Measurements from ENCODE around the gene ACSM4.
"Not testable (repeated sequence)": the region's sequence is repeated elsewhere in the genome, so short reads cannot be mapped to it uniquely, and the experiment has no call there.

Gene ACSM4

DNA sequence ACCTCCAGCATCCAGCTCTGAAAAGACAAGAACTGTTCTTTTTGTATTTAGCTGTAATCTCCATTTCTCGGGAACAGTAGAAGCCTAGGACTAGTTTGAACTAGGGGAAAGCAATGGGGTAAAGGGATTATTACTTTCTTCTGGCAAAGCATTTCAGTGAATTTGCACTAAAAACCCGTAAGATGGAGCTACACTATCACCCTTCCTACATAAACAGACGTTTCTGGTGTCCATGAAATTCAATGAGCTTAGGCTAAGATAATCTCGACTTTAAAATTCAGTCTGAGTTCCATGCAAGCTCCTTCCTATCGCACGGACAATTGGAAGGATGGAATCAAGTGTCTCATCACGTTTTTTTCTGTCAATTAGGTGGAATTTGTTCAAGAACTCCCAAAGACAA lies 24.0 kb downstream of the ACSM4 start:
- DNase-seq, result no peak

DNA sequence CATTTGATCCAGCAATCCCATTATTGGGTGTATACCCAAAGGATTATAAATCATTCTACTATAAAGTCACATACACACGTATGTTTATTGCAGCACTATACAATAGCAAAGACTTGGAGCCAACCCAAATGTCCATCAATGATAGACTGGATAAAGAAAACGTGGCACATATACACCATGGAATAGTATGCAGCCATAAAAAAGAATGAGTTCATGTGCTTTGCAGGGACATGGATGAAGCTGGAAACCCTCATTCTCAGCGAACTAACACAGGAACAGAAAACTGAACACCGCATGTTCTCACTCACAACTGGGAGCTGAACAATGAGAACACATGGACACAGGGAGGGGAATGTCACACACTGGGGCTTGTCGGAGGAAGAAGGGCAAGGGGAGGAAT lies 33.9 kb downstream of the ACSM4 start:
- not testable (repeated sequence) for DNase-seq

DNA sequence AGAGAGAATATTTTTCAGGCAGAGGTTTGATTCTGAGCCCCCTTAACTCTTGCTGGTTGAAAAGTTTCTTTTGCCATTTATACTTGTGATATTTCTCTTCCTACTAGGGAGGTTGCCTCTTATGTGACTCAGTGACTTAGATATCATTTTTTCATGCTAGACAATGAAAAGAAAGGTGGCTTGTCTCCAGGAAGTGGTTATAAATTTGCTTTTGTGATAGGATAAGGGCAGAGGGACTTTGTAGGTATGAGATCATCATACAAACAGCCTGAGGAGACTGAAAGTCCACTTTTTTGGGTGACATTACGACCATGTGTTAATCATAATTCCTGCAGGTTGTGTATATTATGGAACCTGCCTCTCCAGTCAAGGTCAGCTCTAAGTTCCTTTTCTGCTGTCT lies 35.8 kb downstream of the ACSM4 start:
- DNase-seq, result no peak

DNA sequence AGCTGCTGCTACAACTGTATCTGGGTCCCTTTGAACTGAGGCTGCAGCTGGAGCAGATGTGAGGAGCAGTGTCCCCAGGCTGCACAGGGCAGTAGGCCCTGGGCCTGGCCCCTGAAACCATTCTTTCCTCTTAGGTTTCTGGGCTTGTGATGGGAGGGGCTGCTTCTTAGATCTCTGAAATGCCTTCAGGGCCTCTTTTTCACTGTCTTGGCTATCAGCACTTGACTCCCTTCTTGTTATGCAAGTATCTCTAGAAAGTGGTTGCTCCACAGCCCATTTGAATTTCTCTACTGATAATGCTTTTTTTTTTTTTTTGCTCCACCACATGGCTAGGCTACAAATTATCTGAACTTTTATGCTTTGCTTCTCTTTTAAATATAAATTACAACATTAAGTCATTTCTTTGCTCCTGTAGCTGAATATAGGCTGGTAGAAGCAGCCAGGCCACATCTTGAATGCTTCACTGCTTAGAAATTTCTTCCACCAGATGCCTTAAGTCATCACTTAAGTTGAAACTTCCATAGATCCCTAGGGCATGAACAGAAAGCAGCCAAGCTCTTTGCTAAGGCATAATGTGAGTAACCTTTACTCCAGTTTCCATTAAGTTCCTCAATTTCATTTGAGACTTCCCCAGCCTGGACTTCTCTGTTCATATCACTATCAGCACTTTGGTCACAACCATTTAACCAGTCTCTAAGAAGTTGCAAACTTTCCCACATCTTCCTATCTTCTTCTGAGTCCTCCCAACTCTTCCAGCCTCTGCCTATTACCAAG lies 41.1 kb downstream of the ACSM4 start:
- no peak for DNase-seq

GRCh38 chr12:7346551-7347225 lies 42.8 kb downstream of the ACSM4 start:
- DNase-seq, result no peak

DNA sequence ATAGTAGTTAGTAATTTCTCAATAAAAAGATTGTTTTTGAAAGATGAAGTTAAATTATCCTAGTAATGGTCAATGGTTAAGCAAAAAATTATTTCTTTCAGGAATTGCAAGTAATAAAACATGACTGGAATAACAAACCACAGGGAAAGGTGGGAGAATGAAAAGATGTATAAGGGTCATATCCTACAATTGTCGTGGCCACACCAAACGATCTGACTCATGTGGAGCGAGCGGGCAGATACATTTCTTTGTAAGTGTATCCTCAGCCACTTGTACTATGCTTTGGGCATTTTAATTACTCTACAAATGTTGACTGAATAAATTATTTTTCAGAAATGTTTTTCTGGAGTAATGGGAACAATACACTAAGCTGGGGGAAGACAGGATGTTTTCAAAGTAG lies 45.5 kb downstream of the ACSM4 start:
- DNase-seq, result no peak

DNA sequence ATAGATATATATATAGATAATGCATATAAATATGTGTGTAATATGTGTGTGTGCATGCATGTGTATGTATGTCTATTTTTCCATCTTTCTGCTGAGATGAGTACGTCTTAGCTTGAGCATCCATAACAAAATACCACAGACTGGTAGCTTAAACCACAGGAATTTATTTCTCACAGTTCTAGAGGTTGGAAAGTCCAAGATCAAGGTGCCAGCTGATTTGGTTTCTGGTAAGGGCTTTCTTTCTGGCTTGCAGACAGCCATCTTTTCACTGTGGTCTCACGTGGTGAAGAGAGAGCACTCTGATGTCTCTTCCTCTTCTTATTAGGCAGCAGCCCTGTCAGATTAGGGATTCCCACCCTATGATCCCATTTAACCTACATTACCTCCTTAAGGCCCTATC lies 47.3 kb downstream of the ACSM4 start:
- no peak for DNase-seq

GRCh38 chr12:7352661-7353060 lies 48.8 kb downstream of the ACSM4 start:
- DNase-seq, result no peak

GRCh38 chr12:7354529-7354928 lies 50.7 kb downstream of the ACSM4 start:
- no peak for DNase-seq

DNA sequence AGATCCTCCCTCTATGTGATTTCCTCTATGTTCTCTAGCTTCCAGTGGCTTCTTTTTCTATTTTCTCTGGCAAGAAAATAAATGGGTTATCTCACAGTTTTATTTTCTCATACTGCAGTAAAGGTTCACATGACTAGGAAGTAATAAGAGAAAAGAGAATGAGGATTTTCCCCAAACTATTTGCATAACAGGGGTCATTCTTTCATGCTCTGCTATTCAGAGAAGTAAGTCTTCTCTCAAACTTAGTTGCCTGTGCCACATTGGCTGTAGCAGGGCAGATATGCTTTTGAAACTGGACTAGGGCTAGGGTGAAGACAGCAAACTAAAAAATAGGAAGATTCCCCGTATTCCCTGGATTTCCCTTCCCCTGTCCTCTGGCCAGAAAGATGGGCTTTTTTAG lies 57.4 kb downstream of the ACSM4 start:
- DNase-seq, result no peak

DNA sequence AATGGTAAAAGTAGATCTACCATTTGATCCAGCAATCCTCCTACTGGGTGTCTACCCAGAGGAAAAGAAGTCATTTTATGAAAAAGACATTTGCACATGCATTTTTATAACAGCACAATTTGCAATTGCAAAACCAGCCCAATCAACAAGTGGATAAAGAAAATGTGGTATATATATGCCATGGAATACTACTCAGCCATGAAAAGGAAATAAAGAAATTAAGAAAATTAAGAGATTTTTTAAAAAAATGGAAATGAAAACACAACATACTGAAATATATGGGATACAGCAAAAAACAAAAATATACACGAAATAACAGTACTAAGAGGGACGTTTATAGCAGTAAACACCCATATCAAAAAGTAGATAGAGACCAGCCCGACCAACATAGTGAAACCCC lies 58.9 kb downstream of the ACSM4 start:
- no peak for DNase-seq

DNA sequence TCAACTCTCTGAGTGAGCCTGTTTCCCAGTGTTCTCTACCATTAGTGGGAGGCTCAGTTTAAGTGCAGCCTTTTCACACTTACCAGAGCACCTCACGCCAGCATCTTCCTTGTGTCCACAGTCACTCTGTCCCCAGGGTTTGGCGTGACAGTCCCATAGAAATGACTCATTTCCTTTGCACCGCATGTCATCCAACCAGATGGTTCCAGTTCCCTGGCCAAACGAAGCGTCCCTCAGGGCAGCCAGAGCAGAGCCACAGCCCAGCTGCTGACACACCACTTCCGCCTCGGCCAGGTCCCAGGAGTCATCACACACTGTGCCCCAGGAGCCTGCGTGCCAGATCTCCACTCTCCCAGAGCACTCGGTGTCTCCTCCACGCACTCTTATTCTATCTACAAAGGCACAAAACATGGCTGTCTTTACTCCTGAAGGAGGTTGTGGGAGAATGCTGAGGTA lies 65.4 kb downstream of the ACSM4 start:
- DNase-seq, result no peak

GRCh38 chr12:7373226-7373625 lies 69.4 kb downstream of the ACSM4 start:
- DNase-seq, result peak in 18 of 56 donors; percentile 3 to 70 (median 20)

GRCh38 chr12:7374423-7375144 lies 70.7 kb downstream of the ACSM4 start:
- DNase-seq, result no peak

DNA sequence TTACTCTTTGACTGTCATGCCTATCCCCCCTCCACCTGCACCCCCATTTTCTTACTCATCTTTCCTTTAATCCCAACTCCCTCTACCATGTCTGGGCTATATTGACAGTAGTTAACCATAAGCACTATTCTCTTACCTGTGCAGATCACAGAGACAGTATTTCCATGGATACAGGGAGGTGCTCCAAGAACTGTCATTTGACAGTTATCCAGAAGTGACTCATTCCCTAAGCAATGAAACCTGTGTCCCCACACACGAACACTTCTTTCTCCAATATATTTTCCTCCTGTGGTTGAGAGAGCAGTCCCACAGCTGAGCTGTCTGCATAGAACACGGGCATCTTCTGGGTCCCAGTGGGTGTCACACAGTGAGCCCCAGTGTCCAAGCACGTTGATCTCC lies 71.3 kb downstream of the ACSM4 start:
- DNase-seq, result no peak

- DNase-seq, result no peak
These were observed 72.3 kb downstream of the ACSM4 start for GRCh38 chr12:7376196-7376595.

Measured in amygdala (tissue), 56 donors.